Measurements from ENCODE around the gene MTMR3. TPM values are rescaled to one million over a fixed set of nuclear protein-coding genes. Genes with fewer than 3 reads are reported as not detected.

MTMR3 gene
- total and polyA plus RNA-seq, 2 of the 8 experiments (the other 6 are each of a cell fraction or from before 2014, with no cell fraction given), result 16.9 to 18.5 TPM

GRCh38 chr22:29885610-29886009 lies 2.6 kb downstream of the MTMR3 start:
- DNase-seq (ENCODE audit: low read depth in 1 of 2, low spot score in 2 of 2), result no peak
- H2AK5ac ChIP-seq (ENCODE audit: low read depth, low read length), result no peak overlapping the region
- H3K27ac ChIP-seq (ENCODE audit: low read depth, low read length), result no peak overlapping the region
- 70% methylated on average over 4 of the region's 4 CpGs; no CpG with 5 or more reads in 1 of the 2 experiments for WGBS, 2 experiments (ENCODE audit: extremely low coverage in 1 of 2, insufficient coverage in 1 of 2, insufficient read length in 1 of 2, insufficient replicate concordance in 2 of 2, low coverage in 1 of 2, low lambda C conversion rate in 2 of 2, missing lambda C conversion rate in 1 of 2)
- peak overlapping the region in 1 of 2 experiments; percentile 3; a peak in 1 of 4 replicates for H3K4me2 ChIP-seq (ENCODE audit: insufficient read depth in 1 of 2, low read depth in 2 of 2, low read length in 2 of 2)
- H3K56ac ChIP-seq (replicated peaks; ENCODE audit: insufficient read length, low read depth, low read length), result no peak overlapping the region
- H3K79me1 ChIP-seq (ENCODE audit: low read depth, low read length), result no peaks in the 10 kb centered on the region
- no peak for FAIRE-seq
- POLR2A ChIA-PET (ENCODE audit: partially characterized antibody), result no interaction called here
- H3K23ac ChIP-seq (ENCODE audit: insufficient read length), result no peak overlapping the region
- H3K9me3 ChIP-seq (ENCODE audit: insufficient read depth in 2 of 2, low read depth in 1 of 2, low read length in 1 of 2), result no peaks in the 10 kb centered on the region
- H3K4me1 ChIP-seq (replicated peaks in 1 of 4; ENCODE audit: control insufficient read depth in 3 of 4, insufficient read depth in 4 of 4, low read length in 3 of 4), result peaks cover 0 to 5% (median 3%) of the 10 kb centered on the region in 4 experiments; a peak in 4 of 7 replicates
- no peak overlapping the region for H3K18ac ChIP-seq (ENCODE audit: extremely low read depth, low read length)
- no peaks in the 10 kb centered on the region for H3K27me3 ChIP-seq (replicated peaks in 1 of 4; ENCODE audit: control insufficient read depth in 3 of 4, extremely low read depth in 1 of 4, insufficient read depth in 3 of 4, low read length in 3 of 4)
- no peak overlapping the region for H2BK20ac ChIP-seq (ENCODE audit: low read length)
- H2AFZ ChIP-seq (ENCODE audit: low read length), result no peak overlapping the region
- no peak overlapping the region for H4K91ac ChIP-seq (replicated peaks; ENCODE audit: insufficient read length, low read length)
- no peak overlapping the region for H2BK12ac ChIP-seq (ENCODE audit: low read depth, low read length)
- no peak overlapping the region for H4K5ac ChIP-seq (ENCODE audit: insufficient read length, low read depth, low read length)
- H3K4ac ChIP-seq (replicated peaks; ENCODE audit: insufficient read length, low read depth, low read length), result no peak overlapping the region
- H3K23me2 ChIP-seq (ENCODE audit: low read depth, low read length), result 0 out of 2 replicates have a peak, but pooled peaks cover 2% of the 10 kb centered on the region
- no peak overlapping the region for H2BK120ac ChIP-seq (replicated peaks; ENCODE audit: low read depth, low read length)
- H3K79me2 ChIP-seq (ENCODE audit: control insufficient read depth in 1 of 2, insufficient read depth in 2 of 2, low read length in 2 of 2), result peaks cover 0 to 65% of the 10 kb centered on the region in 2 experiments; a peak in 3 of 4 replicates
- CTCF ChIA-PET (ENCODE audit: partially characterized antibody), result no interaction called here
- TF ChIP-seq PHF8 (conservative IDR thresholded peaks at IDR 0.05; ENCODE audit: low read depth, low read length) (no peak), RXRA (IDR thresholded peaks at IDR 0.05; ENCODE audit: insufficient read depth, low read depth, low read length) (no peak), CHD2 (IDR thresholded peaks at IDR 0.05; ENCODE audit: low read length) (no peak), SAP30 (IDR thresholded peaks at IDR 0.05; ENCODE audit: insufficient read depth, insufficient replicate concordance, low read length) (no peak), CTBP2 (IDR thresholded peaks at IDR 0.05; ENCODE audit: borderline replicate concordance, insufficient read depth, insufficient read length, low read length) (no peak), EGR1 (IDR thresholded peaks at IDR 0.05; ENCODE audit: borderline replicate concordance, low read depth, low read length) (no peak), USF2 (IDR thresholded peaks at IDR 0.05; ENCODE audit: low read length) (no peak), CBX8 (IDR thresholded peaks at IDR 0.05; ENCODE audit: borderline replicate concordance, low read depth, low read length) (no peak), POLR2A (IDR thresholded peaks at IDR 0.05; ENCODE audit: control extremely low read depth in 1 of 2, low read depth in 2 of 2, low read length in 2 of 2) (no peak), SIX5 (IDR thresholded peaks at IDR 0.05; ENCODE audit: low read depth, low read length) (no peak), HDAC6 (IDR thresholded peaks at IDR 0.05; ENCODE audit: low read depth, low read length) (no peak)
- no peak overlapping the region for H2BK5ac ChIP-seq (ENCODE audit: low read depth, low read length)
- H3K9ac ChIP-seq (replicated peaks in 1 of 4; ENCODE audit: extremely low read depth in 1 of 4, low read depth in 3 of 4, low read length in 3 of 4), result no peak overlapping the region
- H3K4me3 ChIP-seq (ENCODE audit: extremely low read depth in 1 of 4, insufficient read depth in 2 of 4, low read depth in 3 of 4, low read length in 4 of 4), result no peak overlapping the region
- no peak overlapping the region for H3K14ac ChIP-seq (ENCODE audit: insufficient read length)
- no peak overlapping the region for H4K8ac ChIP-seq (ENCODE audit: extremely low read depth, insufficient read depth, low read length)
- H2BK15ac ChIP-seq (ENCODE audit: low read length), result no peak overlapping the region
- H3K36me3 ChIP-seq (ENCODE audit: control insufficient read depth in 2 of 4, insufficient read depth in 4 of 4, low read length in 3 of 4), result no peaks in the 10 kb centered on the region
- H4K20me1 ChIP-seq (replicated peaks in 1 of 2; ENCODE audit: control insufficient read depth in 1 of 2, insufficient read depth in 2 of 2, low read length in 2 of 2), result peaks cover 0 to 5% of the 10 kb centered on the region in 2 experiments
